Measurements from ENCODE around the gene CSF3. TPM values are rescaled to one million over a fixed set of nuclear protein-coding genes. Genes with fewer than 3 reads are reported as not detected.

CSF3 gene
- total RNA-seq, 1 donor from 2014 or later, result not detected

- no peak for ATAC-seq (ENCODE audit: low read depth)
- intact Hi-C loops (cut with micrococcal nuclease), result no loop called here
- DNase-seq, result no peak
- Mint-ChIP-seq H3K4me3 (no peak overlapping the region), H3K9me3 (no peaks in the 10 kb centered on the region), H3K4me1 (peaks cover 22% of the 10 kb centered on the region), H3K27ac (no peak overlapping the region), H3K36me3 (ENCODE audit: low read depth) (peaks cover 5% of the 10 kb centered on the region), H3K27me3 (peaks cover 5% of the 10 kb centered on the region)
- ChIA-PET CTCF (interaction anchor here (1.3 to 1.5 kb wide), 2 partner anchors 45 to 55 kb away, joined by 3 to 4 read pairs; no protein-coding TSS in a partner anchor), POLR2A (interaction anchor here (0.5 kb wide), 1 partner anchor 34 kb away, joined by 3 read pairs; no protein-coding TSS in a partner anchor)
- TF ChIP-seq CTCF (IDR thresholded peaks at IDR 0.05), result no peak
Measured at GRCh38 chr17:40058186-40058784, 43.0 kb downstream of the CSF3 start.

GRCh38 chr17:40058865-40059264, 43.6 kb downstream of the CSF3 start:
- peaks cover 5% of the 10 kb centered on the region for H3K27me3 Mint-ChIP-seq

GRCh38 chr17:40059729-40060475, 44.7 kb downstream of the CSF3 start:
- Mint-ChIP-seq H3K27ac (no peak overlapping the region), H3K36me3 (ENCODE audit: low read depth) (no peaks in the 10 kb centered on the region), H3K4me3 (no peak overlapping the region), H3K27me3 (peaks cover 5% of the 10 kb centered on the region), H3K9me3 (no peaks in the 10 kb centered on the region), H3K4me1 (peaks cover 24% of the 10 kb centered on the region)
- intact Hi-C loops (cut with micrococcal nuclease), result no loop called here
- DNase-seq, result no peak
- no peak for TF ChIP-seq CTCF (IDR thresholded peaks at IDR 0.05)
- ChIA-PET POLR2A (interaction anchor here (0.7 kb wide), 1 partner anchor 51 kb away, joined by 3 read pairs; no protein-coding TSS in a partner anchor), CTCF (interaction anchor here (0.9 kb wide), 1 partner anchor 52 kb away, joined by 3 read pairs; no protein-coding TSS in a partner anchor)
- no peak for ATAC-seq (ENCODE audit: low read depth)

More at GRCh38 chr17:40058865-40059264, 43.6 kb downstream of the CSF3 start:
- peaks cover 5% of the 10 kb centered on the region for H3K36me3 Mint-ChIP-seq (ENCODE audit: low read depth)
- no peak overlapping the region for H3K4me3 Mint-ChIP-seq
- no peak overlapping the region for H3K27ac Mint-ChIP-seq
- DNase-seq, result no peak
- POLR2A ChIA-PET, result no interaction called here
- no peak for TF ChIP-seq CTCF (IDR thresholded peaks at IDR 0.05)
- CTCF ChIA-PET, result interaction anchor here (1.3 to 1.5 kb wide), 2 partner anchors 45 to 54 kb away, joined by 3 to 4 read pairs; no protein-coding TSS in a partner anchor
- peaks cover 24% of the 10 kb centered on the region for H3K4me1 Mint-ChIP-seq
- ATAC-seq (ENCODE audit: low read depth), result no peak
- intact Hi-C loops (cut with micrococcal nuclease), result no loop called here
- no peaks in the 10 kb centered on the region for H3K9me3 Mint-ChIP-seq

GRCh38 chr17:40060887-40061608, 45.8 kb downstream of the CSF3 start:
- intact Hi-C loops (cut with micrococcal nuclease), result no loop called here

More at GRCh38 chr17:40060887-40061608, 45.8 kb downstream of the CSF3 start:
- no peak for DNase-seq
- ChIA-PET CTCF (interaction anchor here (1.5 to 1.7 kb wide), 3 partner anchors 25 to 107 kb away, joined by 9 to 11 read pairs (median 11); no protein-coding TSS in a partner anchor), POLR2A (interaction anchor here (0.5 to 3.1 kb wide), 2 partner anchors 14 to 52 kb away, joined by 3 to 13 read pairs; no protein-coding TSS in a partner anchor)
- Mint-ChIP-seq H3K27ac (no peak overlapping the region), H3K4me3 (peak overlapping the region; percentile 87), H3K4me1 (peaks cover 31% of the 10 kb centered on the region), H3K9me3 (no peaks in the 10 kb centered on the region), H3K27me3 (peaks cover 5% of the 10 kb centered on the region), H3K36me3 (ENCODE audit: low read depth) (no peaks in the 10 kb centered on the region)
- TF ChIP-seq CTCF (IDR thresholded peaks at IDR 0.05), result no peak
- no peak for ATAC-seq (ENCODE audit: low read depth)

Data from activated B cell treated with CpG ODN at 0.5 μM for 24 hours (primary cell).